ENCODE results near the gene NSMCE1.
A peak's percentile ranks its signal among the peaks of the same experiment; 100 is the strongest.

The NSMCE1 gene

DNA sequence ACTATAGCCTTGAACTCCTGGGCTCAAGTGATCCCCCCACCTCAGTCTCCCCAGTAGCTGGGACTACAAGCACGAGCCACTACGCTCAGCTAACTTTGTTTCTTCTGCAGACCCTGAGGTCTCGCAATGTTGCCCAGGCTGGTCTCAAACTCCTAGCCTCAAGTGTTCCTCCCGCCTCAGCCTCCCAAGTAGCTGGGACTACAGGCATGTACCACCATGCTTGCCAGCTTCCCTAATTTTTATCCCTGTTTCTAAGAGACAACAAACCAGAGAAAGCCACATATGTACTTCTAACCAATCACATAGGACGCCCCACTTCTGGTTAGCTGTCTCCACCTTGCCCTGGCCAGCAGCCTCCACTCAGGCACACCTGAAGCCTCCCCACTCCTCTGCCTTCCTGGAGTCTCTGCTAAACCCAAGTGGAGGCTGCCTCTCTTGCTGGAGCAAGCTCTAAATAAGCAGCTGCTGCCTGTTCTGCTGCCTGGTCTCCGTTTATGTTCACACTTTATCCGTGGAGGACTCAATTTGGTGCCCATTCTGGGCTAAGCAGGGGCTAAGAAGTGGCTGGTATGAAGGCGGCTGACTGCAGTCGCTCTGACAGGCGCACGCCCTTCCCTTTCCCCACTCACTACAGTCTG is 24.7 kb downstream of the NSMCE1 start:
- DNase-seq (peak; percentile 10), ATAC-seq (no peak)

DNA sequence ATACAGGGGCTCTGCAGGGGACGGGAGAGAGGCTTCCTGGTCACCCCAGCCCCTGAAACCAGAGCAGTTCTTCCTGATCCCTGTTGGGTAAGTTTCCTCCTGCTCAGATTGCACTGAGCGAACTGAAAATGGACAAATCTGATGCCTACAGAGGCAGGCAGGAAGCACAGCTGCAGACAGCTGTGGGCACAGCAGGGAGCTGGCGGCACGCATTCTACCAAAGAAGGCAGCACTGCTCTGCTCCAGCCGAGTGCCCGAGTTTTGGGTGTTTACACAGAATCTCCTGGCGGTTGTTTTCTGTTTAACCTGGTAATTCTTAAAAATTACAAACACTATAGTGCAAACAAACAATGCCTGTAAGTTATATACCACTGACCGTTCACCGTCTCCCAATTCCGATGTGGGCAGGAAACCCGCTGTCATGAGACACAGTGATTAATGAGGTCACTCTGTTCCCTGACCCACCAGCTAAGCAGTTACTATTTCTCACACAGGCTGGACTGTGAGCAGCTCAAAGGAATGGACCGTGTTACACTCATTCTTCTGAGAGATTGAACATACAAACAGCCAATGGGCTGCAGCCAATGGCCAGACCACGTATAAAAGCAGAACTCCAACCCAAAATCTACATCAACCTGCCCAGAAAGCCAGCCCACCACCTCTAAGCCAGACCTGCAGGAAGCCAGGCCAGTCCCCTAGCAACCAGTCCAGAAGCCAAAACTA is 25.5 kb downstream of the NSMCE1 start:
- peak; percentile 37 for DNase-seq
- peak; percentile 14 for ATAC-seq

DNA sequence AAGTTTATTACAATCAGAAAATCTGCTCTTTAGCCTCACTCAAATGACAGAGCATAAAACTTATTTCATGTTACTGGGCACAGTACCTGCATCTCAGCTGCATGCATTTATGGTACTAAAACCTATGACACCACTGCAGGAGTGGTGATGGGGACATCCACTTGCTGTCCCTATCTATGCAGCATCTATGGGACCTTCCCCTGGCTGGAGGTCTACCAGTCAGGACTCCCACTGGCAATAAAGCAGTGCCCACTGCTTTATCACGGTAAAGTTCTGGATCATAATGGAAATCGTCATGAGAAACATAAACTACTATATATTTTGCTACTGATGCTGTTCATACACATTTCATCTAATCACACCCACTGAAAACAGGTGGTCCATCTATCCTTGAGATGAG is 26.2 kb downstream of the NSMCE1 start:
- DNase-seq: peak; percentile 5
- ATAC-seq: no peak

DNA sequence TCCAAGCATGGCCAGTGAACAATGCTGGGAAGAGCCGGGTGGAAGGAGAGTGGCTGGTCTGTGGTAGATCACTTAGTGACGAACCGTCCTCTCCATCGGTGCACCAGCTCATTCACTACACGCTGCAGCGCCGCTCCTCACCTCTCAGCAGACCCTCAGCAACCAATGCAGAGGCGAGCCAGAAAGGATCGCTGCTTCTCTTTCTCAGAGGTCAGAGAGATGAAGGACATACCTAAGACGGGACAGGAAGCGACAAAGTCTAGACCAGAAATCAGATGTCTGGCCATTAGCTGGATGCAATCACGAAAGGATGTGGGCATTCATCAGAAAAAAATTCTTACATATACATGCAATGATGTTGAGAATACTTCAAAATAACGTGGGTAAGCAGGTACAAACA is 26.9 kb downstream of the NSMCE1 start:
- ATAC-seq: no peak
- no peak for DNase-seq

DNA sequence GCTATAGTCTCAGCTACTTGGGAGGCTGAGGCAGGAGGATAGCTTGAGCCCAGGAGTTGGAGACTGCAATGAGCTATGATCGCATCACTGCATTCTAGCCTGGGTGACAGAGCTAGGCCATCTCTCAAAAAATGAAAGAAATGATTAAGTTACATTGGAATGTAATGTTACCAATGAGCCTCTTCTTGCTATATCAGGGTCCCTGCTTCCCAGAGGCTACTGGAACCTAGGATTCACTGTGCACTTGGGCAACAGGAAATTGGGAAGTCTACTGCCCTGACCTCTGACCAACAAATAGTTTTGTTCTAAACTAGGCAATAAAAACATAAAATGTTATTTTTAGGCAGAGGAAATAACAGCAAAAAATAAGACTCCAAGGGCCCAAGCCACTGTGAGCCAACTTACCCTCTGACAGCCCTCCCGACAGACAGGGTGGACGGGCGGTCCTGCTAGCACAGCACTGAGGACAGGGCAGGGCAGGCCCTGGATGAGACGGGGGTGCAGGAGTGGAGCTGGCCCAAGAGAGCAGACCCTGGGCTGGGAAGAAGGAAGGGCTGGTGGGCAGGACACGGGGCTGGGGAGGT is 27.5 kb downstream of the NSMCE1 start:
- ATAC-seq: no peak
- no peak for DNase-seq

DNA sequence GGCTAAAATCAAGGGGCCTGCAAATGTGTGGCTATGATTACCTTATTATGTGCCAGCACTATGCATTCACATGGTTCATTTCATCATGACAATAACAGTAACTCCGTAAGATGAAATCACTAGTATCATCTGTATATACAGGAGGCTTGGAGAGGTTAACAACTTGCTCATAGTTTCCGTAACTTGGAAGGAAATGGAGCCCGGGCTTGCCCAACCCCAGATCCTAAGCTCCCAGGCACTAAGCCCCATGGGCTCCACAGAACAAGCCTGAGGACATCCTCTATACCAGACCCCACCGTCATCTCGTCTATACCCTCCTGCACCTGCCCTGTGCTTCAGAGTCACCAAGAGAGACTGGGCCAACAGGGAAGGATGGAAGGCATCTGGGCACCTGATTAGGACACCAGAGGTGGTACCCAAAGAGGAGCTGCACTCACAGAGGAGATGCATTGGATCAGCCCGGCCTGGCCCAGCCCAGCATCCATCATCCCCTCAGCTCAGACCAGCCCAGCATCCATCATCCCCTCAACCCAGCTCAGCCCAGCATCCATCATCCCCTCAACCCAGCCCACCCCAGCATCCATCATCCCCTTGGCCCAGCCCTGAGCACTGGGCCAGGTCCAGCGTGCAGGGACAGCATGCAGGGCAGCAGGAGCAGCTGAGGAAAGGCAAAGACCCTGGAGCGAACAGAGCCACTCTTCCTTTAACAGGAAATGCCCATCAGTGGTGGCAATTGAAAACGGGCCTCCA is 28.5 kb downstream of the NSMCE1 start:
- no peak for ATAC-seq
- no peak for DNase-seq

DNA sequence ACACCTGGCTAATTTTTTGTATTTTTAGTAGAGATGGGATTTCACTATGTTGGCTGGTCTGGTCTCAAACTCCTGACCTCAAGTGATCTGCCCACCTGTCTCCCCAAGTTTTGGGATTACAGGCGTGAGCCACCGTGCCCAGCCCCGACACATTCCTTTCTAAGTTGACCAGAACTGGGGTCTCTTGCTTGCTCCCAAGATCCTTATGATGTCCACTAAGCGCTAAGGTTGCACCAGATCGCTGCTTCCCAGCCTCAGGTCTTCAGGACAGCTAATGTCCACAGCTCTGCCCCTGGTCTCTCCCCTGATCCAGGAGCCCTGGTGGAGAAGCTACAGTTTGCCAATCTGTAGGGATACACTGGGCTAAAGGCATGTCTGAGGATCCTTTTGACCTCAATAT is 29.5 kb downstream of the NSMCE1 start:
- ATAC-seq (no peak), DNase-seq (no peak)

DNA sequence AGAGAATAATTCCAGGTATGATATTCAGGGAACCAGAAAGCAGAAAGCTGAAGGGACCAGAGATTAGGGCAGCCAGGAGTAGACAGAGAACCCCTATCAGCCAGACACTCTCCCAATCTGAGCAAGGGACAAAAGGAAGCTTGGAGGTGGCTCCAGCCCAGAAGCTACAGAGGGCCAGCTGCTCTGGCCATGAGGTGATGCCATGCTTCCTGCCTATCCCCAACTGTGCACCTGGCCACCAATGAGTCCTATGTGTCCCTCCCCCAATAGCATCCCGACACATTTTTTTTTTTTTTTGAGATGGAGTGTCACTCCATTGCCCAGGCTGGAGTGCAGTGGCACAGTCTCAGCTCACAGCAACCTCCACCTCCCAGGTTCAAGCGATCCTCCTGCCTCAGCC is 30.0 kb downstream of the NSMCE1 start:
- ATAC-seq: no peak
- DNase-seq: no peak

DNA sequence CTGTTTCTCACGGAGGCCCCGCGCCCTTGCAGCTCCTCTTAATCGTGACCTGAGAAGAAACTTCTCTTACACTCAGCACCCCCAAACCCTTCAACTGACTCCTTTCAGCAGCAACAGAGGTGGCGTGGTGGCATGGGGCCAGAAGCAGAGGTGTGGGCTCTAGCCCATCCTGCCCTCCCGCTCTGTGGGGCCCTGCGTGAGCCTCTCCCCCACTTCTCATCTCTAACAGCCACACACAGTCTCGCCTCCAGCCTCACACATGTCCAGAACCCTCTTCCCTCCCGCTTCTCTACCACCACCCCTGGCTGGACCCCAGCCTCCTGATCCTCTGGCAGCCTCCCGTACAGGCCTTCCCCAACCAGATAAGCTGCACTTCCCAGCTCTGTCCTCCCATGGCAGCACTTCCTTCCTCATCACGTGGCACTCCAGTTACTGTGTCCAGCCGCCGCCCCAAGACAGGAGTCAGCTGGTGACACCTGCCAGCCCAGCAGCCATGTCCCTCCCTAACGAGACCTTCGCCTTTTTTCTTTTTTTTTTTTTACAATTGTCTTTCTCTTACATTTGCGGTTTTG is 30.5 kb downstream of the NSMCE1 start:
- DNase-seq (peak; percentile 61), ATAC-seq (peak; percentile 2)

DNA sequence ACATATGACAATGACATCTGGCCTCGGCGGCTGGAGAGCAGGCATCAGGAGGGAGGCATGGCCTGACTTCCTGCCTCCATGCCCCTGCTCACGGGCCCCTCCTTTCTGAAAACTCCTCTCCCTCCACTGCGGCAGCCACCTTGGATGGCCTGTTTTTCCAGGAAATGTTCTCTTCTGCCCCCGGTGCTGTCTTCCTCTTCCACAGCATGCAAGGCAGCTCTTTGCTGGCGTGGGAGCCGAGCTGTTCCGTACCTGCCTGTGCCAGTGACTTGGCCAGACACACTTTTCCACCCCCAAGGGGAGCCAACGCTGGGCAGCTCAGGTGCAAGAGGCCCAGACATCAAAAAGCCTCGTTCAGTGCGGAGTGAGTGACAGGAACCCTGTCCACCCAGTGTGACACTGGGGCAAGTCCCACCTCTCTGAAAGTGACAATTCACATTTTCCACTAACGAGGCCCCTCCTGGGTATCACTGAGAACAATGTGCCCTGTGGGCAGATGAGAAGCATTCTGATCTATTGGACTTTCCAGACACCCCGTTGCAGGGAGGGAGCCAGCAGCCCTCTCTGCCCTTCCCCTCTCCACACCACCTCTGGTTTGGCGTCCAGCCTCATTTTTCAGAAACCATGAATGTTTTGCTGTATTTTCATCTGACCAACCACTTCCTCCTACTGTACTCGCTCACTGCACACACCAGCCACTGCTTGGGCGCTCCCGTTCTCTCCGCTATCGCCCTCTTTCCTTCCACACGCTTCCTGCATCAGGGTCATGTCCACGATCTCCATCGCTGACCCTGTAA is 31.2 kb downstream of the NSMCE1 start:
- peak; percentile 83 for DNase-seq
- peak; percentile 84 for ATAC-seq

DNA sequence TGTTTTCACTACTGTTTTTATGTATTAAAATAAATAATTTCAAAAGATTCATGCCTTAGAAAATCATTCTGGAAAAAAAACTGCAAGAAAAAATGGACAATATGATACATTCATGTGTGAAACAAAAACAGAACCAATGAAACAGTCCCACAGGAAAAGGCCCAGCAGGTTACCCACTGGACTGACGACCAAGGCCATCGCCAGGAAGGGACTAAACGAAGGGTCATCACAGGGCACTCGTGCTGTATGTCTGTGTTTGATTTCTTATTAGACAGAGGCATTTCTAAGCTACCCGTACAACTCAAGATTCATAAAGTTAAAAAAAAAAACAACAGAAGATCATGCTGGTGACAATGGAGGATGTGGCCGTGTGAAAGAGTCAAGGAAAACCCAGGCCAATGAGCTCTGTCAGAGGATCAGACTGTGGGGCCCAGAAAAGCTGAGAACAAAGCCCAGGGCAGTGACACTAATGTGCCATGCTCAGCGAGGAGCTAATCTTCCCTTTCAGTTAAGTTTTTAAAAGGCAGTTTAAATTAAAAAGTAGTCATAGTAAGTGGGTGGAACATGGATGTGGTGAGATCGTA is 31.8 kb downstream of the NSMCE1 start:
- DNase-seq: no peak

DNA sequence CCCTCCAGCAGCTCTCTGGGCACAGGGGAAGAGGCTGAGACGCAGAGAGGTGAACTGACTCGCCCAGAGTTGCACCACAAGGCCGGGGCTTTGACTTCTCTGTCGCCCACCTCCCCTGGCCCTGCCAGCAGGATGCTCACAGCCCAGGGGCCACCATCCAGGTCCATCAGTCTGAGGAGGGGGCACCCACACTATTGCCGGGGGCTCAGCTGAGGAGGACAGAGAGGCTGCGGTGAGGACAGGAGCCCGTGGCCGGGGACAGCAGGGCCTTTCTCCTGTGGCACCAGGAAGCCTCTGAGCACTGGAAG is 32.7 kb downstream of the NSMCE1 start:
- DNase-seq (no peak), ATAC-seq (no peak)

More for the DNA sequence above, 31.8 kb downstream of the NSMCE1 start:
- ATAC-seq: peak; percentile 35

DNA sequence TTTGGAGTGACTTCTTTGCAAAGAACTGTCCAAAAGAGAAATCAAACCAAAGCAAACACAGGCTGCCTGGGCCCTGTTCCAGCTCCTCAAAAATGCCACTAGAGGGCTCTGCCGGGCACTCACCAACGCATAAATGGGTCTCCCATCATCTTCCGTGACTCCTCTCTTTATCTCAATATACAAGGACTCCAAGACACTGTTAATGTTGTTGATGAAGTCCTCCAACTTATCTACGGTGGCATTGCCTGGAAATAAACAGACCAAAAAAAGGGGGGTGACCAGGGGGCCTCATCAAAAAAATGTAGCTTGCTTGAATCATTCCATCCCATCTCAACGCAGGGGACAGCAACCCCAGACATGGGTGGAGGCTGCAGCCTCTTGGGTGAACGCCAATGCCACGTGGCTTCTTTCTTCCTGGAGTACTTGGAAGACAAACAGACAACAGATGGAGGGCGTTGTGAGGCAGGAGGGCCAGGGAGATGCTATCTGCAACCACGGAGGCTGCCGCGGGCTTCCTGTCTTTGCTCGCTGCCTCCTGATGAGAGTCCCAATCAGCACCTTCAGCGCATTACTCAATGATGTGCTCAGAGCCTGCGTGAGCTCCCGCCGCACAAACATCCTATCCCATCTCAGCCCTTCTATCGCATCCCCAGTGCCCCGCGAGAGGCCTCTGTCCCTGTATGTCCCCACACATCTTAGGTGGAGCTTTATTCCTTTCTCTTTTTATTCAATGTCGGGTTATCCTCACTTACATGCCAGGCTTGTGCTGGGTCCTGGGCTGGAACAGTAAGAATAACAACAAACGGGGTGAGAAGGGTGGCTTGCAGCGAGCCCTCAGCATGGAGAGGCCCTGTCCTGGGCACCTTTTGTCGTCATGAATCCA is 33.3 kb downstream of the NSMCE1 start:
- ATAC-seq: peak; percentile 17
- DNase-seq: peak; percentile 81

DNA sequence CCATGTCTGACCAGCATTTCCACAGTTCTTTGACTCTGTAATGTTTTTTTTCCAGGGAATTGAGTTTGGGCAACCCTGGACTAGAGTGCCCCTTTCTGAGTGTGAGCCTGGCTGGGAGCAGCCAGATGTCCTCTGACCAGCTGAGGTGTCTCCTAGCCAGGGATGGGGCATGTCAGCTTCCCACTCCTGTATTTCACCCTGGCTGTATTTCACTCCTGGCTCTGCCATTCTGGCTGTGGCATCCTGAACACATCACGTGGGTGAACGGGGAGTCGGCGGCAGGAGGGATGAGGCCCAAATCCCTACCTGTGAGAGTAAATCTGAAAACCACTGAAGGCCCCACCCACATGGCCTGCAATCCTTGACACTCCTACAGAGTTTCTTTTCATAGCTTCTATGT is 34.0 kb downstream of the NSMCE1 start:
- DNase-seq (no peak), ATAC-seq (no peak)

DNA sequence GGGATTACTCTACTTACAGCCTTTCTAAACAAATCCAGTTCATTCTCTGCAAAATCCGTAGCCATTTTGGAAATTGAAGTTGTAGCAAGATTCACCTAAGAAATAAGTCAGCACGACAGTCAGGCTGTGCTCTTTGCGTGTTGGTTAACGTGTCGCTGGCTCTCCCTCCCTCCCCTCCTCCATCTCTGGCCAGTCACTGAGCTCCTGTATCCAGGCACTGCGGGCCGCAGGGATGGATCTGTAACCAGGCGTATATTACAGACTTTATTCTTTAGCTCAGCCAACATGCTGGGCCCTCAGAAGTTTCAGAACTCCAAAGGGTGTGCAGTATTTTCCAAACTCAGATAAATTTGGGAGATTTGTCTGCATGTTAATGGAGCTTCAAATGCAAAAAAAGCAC is 34.4 kb downstream of the NSMCE1 start:
- DNase-seq: no peak
- ATAC-seq: no peak

DNA sequence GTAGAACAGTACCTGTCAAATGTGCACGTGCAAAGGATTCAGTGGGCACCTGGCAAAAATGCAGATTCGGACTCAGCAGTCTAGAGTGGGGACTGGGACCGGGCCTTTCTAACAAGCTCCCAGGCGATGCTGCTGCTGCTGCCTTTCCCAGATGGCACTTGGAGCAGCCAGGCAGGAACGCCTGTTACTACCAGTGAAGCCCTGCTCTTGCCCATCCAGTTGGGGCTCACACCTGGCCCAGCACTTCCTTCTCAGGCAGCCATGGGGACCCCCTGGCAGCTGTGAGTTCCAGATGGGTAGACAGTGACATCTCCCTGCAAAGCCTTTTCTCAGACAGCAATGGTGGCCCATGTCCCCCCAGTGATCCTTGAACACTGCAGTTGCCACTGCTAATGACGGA is 34.8 kb downstream of the NSMCE1 start:
- ATAC-seq (no peak), DNase-seq (no peak)

DNA sequence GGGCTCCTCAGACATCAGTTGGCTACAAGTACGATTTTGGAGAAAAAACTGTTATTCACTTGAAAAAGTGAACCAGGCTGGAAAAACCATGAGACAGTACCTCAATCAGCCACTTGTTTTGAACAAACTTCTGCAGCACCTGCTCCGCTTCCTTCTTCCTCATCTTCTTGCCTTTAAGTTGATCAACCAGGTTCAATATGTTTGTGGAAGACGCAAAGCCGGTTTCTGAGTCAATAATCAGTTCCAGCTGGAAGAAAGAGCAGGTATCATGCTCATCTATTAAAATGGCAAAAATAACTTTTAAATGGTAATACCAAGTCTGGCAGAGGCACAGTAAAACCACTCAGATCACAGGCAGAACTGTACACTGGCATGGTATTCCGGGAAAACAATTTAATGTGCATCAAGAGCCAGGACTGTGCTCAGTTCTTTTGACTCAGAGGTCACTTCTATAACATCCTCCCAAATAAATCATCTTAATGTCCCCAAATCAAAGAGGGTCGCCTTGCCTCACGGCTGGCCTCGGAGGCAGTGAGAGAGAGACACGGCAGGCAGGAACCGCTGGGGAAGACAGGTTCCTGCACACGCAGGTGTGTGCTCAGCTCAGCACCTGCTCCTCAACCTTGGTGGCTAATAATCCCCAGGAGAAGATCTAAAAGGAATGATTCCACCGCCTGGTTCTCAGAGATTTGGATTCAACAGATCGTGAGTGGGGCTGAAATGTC is 35.5 kb downstream of the NSMCE1 start:
- DNase-seq (no peak), ATAC-seq (no peak)

DNA sequence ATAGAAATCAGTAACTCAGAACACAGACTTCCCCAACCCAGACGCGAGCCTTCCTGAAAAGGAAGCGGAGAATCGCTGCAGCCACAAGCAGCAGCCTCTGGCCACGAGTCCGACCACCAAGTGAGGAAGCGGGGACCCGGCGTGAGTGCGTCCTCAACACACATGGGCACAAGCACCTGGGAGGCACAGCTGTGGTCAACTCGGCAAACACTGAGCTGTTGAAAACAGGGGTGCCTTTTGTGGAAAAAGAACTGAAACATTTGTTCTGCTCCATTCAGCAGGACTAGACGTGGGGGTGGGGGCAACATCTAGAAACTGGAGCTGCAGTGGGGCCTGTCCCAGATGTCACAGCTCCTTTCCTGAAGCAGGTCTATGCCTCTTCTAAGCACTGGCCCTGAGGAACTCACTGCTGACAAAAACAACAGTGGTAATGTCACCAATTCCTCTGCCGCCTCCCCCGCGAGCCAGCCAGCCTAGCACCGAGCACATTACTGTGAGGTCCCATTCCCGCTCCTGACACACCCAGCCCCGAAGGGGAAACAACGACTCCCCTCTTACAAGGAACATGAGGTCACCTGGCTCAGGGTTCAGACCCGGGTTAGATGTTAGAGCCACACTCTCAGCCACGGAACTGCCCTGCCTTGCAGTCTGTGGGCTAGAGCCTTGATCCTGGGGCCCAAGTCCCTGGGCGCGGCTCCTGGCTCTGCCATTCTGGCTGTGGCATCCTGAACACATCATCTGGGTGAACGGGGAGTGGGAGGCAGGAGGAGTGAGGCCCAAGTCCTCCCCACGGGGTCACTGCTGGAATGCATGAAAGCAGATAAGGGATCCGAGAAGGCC is 36.3 kb downstream of the NSMCE1 start:
- DNase-seq (peak; percentile 73), ATAC-seq (peak; percentile 38)

DNA sequence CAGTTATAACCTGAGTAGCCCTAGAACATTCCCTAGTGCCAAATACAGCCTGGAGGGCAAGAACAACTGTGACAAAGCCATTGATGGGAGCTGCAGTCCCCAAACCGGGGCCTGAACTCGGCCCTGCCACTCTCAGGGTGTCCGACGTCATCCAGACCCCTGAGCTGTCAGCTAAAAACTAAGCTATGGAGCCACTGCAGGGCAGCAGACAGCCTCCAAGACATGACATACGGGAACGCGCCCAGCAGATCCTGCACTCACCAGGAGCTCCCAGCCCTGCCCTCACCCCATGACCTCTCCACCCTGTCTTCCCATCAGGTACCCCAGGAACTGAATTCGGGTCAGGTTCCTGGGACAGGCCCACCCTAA is 36.9 kb downstream of the NSMCE1 start:
- no peak for ATAC-seq

More for the DNA sequence above, 36.9 kb downstream of the NSMCE1 start:
- no peak for DNase-seq

Measured in stimulated activated naive CD8-positive, alpha-beta T cell treated with anti-CD3 and anti-CD28 coated beads, Interleukin-15, Interleukin-2, amounts not matched to agents 100 U/mL and 50 U/mL, for 24 hours (primary cell).